C4-2B (cell line): ENCODE results near the gene CCDC117.

Experiments used
- CTCF ChIP-seq: fragments of 450-650 bp; conservative IDR thresholded peaks from 2 replicates; pipeline ENCODE4 v1.5.1; 2017; ENCODE audit warnings: mild to moderate bottlenecking
- ZFX ChIP-seq: fragments of 450-650 bp; IDR thresholded peaks from 2 replicates; pipeline ENCODE4 v1.6.1; 2017

GRCh38 chr22:28801845-28802594 is 29.5 kb downstream of the CCDC117 start:
- TF ChIP-seq CTCF (no peak), ZFX (no peak)
